ENCODE data around the gene ZNF417.
"Not testable (repeated sequence)": the region's sequence is repeated elsewhere in the genome, so short reads cannot be mapped to it uniquely, and the experiment has no call there.

The ZNF417 gene

DNA sequence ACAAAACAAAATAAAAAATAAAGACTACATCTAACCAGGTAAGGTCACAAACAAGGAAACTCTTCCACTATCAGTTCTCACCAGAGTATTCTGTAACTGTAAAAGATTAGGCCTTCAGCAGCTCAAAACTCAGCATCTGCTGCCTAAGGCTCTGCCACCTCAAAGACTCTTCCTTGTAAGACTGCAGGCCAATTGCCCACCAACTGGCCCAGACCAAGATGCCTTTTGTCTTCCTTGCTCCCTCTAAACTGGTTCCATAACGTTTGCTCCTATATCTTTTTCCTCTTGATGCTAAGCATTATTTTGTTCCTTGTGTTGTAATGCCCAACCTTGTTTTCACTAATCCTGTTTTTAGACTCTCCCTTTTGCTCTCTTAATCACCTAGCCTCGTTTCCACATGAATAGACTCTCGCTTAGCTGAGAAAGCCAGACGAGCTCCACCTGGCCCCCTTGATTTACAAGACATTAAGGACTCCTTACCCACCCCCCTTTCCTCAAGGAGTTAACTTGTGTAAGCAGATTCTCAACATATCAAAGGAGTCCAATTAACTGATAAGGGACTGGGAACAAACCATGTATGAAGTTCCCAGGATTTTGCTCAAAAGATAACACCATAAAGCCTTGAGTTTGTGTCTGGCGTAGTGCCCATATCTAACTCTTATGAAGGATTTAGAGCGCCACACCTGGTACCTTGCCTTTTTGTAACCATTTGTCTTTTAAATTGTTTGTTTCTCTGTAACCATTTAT lies 29.0 kb downstream of the ZNF417 start:
- peak overlapping the region; percentile 91 for H3K4me3 ChIP-seq (ENCODE audit: low read length)
- TF ChIP-seq, protein P1, sequence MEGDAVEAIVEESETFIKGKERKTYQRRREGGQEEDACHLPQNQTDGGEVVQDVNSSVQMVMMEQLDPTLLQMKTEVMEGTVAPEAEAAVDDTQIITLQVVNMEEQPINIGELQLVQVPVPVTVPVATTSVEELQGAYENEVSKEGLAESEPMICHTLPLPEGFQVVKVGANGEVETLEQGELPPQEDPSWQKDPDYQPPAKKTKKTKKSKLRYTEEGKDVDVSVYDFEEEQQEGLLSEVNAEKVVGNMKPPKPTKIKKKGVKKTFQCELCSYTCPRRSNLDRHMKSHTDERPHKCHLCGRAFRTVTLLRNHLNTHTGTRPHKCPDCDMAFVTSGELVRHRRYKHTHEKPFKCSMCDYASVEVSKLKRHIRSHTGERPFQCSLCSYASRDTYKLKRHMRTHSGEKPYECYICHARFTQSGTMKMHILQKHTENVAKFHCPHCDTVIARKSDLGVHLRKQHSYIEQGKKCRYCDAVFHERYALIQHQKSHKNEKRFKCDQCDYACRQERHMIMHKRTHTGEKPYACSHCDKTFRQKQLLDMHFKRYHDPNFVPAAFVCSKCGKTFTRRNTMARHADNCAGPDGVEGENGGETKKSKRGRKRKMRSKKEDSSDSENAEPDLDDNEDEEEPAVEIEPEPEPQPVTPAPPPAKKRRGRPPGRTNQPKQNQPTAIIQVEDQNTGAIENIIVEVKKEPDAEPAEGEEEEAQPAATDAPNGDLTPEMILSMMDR (IDR thresholded peaks at IDR 0.05; ENCODE audit: insufficient read depth, low read depth, low read length, missing control alignments) = peak; percentile 7
- DNase-seq (ENCODE audit: low read depth) = peak; percentile 59

DNA sequence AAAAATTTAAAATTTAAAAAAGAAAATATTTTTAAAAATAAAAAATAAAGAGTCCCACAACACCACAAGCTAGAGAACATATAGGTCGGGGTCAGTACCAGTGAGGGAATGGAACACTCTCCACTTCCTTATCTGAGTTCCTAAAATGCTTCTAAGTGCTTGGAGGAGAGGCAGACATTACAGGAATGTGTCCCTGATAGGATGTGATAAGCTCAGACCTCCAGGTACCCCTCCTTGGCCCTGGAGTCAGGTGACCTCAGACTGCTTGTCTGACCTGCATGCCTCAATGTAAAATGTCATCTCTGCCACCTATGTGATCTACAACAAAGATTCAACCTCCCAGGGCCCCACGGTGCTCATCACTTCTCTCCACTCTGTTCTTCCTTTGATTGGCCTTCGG lies 30.3 kb downstream of the ZNF417 start:
- TF ChIP-seq, protein P1 (IDR thresholded peaks at IDR 0.05; ENCODE audit: insufficient read depth, low read depth, low read length, missing control alignments) = no peak
- DNase-seq (ENCODE audit: low read depth) = no peak
- no peak overlapping the region for H3K4me3 ChIP-seq (ENCODE audit: low read length)

DNA sequence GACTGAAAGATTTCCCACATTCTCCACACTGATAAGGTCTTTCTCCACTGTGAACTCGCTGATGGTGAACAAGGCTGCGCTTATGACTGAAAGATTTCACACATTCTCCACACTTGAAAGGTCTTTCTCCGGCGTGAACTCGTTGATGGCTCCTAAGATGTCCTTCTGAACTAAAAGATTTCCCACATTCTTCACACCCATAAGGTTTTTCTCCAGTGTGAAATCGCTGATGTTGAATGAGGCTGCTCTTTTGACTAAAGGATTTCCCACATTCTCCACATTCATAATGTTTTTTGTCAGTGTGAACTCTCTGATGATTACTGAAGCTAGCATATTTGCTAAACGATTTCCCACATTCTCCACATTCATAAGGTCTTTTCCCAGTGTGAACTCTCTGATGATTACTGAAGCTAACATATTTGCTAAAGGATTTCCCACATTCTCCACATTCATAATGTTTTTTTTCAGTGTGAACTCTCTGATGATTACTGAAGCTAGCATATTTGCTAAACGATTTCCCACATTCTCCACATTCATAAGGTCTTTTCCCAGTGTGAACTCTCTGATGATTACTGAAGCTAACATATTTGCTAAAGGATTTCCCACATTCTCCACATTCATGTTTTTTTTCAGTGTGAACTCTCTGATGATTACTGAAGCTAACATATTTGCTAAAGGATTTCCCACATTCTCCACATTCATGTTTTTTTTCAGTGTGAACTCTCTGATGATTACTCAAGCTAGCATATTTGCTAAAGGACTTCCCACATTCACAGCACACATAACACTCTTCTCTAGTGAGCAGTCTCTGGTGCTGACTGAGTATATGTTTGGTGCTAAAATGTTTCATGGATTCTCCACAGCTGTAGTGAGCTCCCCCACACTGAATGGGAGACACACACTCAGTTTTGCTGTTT lies 42.3 kb downstream of the ZNF417 start:
- not testable (repeated sequence) for H3K4me3 ChIP-seq (ENCODE audit: low read length); DNase-seq (ENCODE audit: low read depth)

DNA sequence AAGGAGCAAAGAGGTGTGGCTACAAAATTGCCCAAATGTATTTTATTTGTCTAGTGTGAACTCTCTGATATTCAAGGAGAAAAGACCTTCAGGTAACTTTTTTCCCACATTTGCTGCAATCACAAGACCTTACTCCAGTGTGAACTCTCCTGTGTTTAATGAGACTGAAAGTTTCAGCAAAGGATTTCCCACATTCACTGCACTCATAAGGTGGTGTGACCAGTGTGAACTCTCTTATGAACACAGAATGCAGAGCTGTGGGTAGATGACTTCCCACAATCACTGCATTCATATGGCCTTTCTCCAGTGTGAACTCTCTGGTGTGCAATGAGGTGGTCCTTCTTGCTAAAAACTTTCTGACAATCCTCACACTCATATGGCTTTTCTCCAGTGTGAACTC lies 43.9 kb downstream of the ZNF417 start:
- no peak for DNase-seq (ENCODE audit: low read depth)
- no peak overlapping the region for H3K4me3 ChIP-seq (ENCODE audit: low read length)
- TF ChIP-seq, protein P1 (IDR thresholded peaks at IDR 0.05; ENCODE audit: insufficient read depth, low read depth, low read length, missing control alignments) = no peak

DNA sequence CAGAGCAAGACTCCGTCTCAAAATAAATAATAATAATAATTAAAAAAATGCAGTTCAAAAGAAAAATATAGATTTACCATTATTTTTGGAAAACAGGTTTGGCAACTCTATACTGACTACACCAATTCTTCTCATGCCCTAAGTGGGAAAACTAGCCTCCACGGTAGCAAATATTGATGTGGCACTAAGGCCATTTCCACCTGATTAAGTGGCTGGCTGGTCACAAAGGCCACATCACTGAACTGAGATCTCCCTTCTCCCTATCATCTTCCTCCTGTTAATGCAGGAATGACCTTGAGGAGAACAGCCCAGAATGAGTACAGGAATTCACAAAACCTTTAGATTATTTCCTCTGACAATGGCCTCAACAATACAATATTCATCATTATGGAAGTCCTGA lies 46.2 kb downstream of the ZNF417 start:
- H3K4me3 ChIP-seq (ENCODE audit: low read length) = no peak overlapping the region
- no peak for DNase-seq (ENCODE audit: low read depth)

DNA sequence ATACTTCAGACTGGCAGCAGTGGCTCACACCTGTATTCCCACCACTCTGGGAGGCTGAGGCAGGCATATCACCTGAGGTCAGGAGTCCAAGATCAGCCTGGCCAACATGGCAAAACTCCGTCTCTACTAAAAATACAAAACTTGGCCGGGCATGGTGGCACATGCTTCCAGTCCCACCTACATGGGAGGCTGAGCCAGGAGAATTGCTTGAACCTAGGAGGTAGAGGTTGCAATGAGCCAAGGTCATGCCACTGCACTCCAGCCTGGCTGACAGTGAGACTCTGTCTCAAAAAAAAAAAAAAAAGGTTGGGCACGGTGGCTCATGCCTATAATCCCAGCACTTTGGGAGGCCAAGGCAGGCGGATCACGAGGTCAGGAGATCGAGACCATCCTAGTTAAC lies 46.7 kb downstream of the ZNF417 start:
- DNase-seq (ENCODE audit: low read depth) = not testable (repeated sequence)

More for the DNA sequence above, 46.2 kb downstream of the ZNF417 start:
- TF ChIP-seq, protein P1 (IDR thresholded peaks at IDR 0.05; ENCODE audit: insufficient read depth, low read depth, low read length, missing control alignments) = no peak

DNA sequence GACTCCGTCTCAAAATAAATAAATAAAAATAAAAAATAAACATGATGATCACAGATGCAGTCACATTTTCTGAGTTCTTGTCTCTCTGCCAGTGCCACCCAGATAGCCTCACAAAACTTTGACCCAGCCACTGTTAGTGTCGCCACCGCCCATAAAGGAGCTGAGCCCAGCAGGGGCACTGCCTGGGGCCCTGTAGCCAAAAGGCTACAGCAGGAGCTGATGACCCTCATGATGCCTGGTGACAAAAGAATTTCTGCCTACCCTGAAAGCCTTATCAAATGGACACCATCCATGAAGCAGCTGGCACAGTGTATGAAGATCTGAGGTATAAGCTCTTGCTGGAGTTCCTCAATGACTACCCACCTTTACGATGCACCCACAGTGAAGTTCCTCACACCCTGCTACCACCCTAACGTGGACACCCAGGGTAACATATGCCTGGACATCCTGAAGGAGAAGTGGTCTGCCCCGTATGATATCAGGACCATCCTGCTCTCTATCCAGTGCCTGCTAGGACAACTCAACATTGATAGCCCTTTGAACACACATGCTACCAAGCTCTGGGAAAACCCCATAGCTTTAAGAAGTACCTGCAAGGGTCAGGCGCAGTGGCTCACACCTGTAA lies 48.4 kb downstream of the ZNF417 start:
- TF ChIP-seq, protein P1 (IDR thresholded peaks at IDR 0.05; ENCODE audit: insufficient read depth, low read depth, low read length, missing control alignments) = no peak
- DNase-seq (ENCODE audit: low read depth) = no peak
- H3K4me3 ChIP-seq (ENCODE audit: low read length) = no peak overlapping the region

More for the DNA sequence above, 46.7 kb downstream of the ZNF417 start:
- H3K4me3 ChIP-seq (ENCODE audit: low read length) = not testable (repeated sequence)

All from epithelial cell of esophagus (primary cell).